Fibroblast of mammary gland (primary cell): ENCODE results near the gene BNC2.

Experiments
- DNase-seq: peaks from one replicate; pipeline ENCODE4 v3.0.0-alpha.2; 2010; ENCODE audit warnings: low read depth
- H3K4me3 ChIP-seq: 2 replicates; pipeline ENCODE4 v1.5.1; 2011; ENCODE audit warnings: low read depth, mild to moderate bottlenecking, low read length, moderate library complexity; ENCODE audit not compliant: control insufficient read depth
- TF ChIP-seq, protein P1 (sequence below): conservative IDR thresholded peaks from 2 replicates; pipeline ENCODE4 v1.5.1; 2011; ENCODE audit warnings: low read depth, low read length, inconsistent platforms; ENCODE audit not compliant: control insufficient read depth, insufficient read depth

Gene BNC2

GRCh38 chr9:16598316-16598715, 272.2 kb downstream of the BNC2 start:
- no peak overlapping the region for H3K4me3 ChIP-seq
- TF ChIP-seq, protein P1, sequence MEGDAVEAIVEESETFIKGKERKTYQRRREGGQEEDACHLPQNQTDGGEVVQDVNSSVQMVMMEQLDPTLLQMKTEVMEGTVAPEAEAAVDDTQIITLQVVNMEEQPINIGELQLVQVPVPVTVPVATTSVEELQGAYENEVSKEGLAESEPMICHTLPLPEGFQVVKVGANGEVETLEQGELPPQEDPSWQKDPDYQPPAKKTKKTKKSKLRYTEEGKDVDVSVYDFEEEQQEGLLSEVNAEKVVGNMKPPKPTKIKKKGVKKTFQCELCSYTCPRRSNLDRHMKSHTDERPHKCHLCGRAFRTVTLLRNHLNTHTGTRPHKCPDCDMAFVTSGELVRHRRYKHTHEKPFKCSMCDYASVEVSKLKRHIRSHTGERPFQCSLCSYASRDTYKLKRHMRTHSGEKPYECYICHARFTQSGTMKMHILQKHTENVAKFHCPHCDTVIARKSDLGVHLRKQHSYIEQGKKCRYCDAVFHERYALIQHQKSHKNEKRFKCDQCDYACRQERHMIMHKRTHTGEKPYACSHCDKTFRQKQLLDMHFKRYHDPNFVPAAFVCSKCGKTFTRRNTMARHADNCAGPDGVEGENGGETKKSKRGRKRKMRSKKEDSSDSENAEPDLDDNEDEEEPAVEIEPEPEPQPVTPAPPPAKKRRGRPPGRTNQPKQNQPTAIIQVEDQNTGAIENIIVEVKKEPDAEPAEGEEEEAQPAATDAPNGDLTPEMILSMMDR, result no peak
- peak; percentile 48 for DNase-seq

DNA sequence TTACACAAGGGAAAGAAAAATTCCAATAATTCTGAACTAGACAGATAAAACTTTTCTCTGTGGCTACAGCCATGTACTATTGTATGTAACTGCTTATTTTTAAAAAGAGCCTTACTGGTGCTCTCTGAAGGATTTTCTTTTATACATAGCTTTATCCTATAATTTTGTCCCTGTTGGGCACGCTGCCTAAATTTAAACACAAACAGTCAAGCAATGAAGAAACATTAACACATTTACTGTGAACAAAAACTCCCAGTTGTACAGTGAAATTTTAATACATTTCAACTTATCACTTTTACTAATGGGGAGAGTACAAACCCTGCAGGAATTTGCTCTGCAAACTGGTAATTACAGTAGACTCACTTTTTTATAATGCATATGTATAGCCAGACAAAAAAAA, 273.3 kb downstream of the BNC2 start:
- TF ChIP-seq, protein P1, result no peak
- H3K4me3 ChIP-seq, result no peak overlapping the region
- no peak for DNase-seq

DNA sequence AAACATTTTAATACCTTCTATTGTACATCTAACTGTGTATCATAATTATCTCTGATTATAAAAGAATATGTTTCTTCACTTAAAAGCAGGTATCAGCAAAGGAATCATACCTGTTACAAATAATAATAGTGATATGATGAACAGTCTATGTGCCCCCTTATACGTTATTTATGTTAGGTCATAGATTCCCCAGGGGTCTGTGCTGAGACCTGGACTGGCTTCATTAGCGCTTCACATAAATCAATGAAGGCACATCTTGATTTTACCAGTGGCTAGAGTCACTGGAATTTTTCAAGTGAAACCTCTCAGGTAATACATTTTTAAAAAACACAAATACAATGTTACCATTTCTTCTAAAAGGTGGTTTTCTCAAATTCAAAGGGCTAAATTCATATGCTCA, 275.2 kb downstream of the BNC2 start:
- no peak overlapping the region for H3K4me3 ChIP-seq
- DNase-seq, result no peak
- TF ChIP-seq, protein P1, result no peak

- no peak overlapping the region for H3K4me3 ChIP-seq
- no peak for DNase-seq
- TF ChIP-seq, protein P1, result no peak
Measured at GRCh38 chr9:16594787-16595186, 275.7 kb downstream of the BNC2 start.

DNA sequence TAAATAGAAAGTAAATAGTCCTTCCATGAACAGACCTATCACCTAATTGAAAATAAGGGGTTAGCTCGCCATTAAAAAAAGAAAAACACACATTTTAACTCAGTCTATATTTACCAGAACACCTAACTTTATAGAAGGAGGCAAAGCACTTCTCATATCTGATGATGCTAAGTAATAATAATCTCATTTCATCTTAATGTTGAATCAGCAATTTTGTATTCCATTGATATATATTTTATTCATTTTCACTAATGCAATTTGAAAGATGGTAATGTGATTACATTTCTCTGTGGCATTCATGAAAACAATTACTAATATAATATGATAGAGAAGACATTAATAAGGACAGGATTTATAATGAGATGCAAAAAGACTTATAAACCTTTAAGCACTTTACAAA, 276.7 kb downstream of the BNC2 start:
- H3K4me3 ChIP-seq, result no peak overlapping the region
- TF ChIP-seq, protein P1, result no peak
- DNase-seq, result no peak

DNA sequence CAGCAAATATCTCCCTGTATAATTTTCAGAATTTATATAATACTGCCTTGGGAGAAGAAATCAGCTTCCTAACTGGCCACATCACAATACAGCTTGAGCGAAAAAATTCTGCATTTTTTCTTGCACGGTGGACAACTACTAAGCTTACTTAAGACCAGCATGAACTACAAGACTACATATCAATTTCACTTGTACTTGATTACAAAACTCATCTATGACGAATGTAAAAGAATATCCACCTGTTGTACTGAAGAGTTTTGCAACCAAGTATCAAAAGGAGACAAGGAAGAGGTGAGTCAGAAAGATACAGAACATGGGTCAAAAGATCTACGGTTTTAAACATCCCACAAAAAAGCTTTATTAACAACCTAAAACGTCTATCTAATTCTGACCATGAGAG, 279.4 kb downstream of the BNC2 start:
- TF ChIP-seq, protein P1, result no peak
- H3K4me3 ChIP-seq, result no peak overlapping the region
- no peak for DNase-seq

GRCh38 chr9:16585591-16585990, 284.9 kb downstream of the BNC2 start:
- no peak for DNase-seq
- H3K4me3 ChIP-seq, result no peak overlapping the region
- TF ChIP-seq, protein P1, result no peak
